ENCODE results near the gene SF3B2.
"Not testable (repeated sequence)": the region's sequence is repeated elsewhere in the genome, so short reads cannot be mapped to it uniquely, and the experiment has no call there.

Gene SF3B2

GRCh38 chr11:66114957-66115356, 62.8 kb downstream of the SF3B2 start:
- DNase-seq = not testable (repeated sequence)

- DNase-seq = no peak
Measured at GRCh38 chr11:66115638-66116301, 63.6 kb downstream of the SF3B2 start.

GRCh38 chr11:66116576-66117361, 64.6 kb downstream of the SF3B2 start:
- DNase-seq = no peak

DNA sequence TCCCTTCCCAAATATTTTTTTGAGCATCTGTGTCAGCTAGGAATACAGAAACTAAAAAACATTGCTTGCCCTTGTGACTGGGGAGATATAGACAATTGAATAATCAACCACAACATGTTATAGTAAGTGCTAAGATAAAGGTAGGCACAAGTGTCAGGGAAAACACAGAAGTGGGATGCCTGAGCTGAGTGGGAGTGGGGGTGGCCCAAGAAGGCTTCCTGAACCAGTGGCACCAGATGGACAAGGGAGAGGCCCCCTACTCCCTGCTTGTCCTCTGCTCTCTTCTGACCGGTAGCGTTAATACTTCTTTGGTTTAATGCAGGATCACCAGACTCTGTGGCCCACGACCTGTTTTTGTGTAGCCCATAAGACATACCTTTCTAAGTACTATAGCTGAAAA, 66.7 kb downstream of the SF3B2 start:
- no peak for DNase-seq

Measured in amniotic stem cell (primary cell).